ENCODE results near the gene BCAS3. TPM values are rescaled to one million over a fixed set of nuclear protein-coding genes. Genes with fewer than 3 reads are reported as not detected.

BCAS3 gene
- total RNA-seq, 1 experiment from 2014 or later = 26.3 TPM

GRCh38 chr17:60989846-60990245, 312.2 kb downstream of the BCAS3 start:
- intact Hi-C loops (cut with micrococcal nuclease) = loop anchor here (5.0 kb wide), 1 partner anchor 587 kb away; no protein-coding TSS in a partner anchor
- Histone ChIP-seq H3K4me3 (replicated peaks in 1 of 2; ENCODE audit: low read depth in 1 of 2, low read length in 2 of 2) (no peak overlapping the region), H2AFZ (ENCODE audit: low read depth, low read length, poor library complexity, severe bottlenecking) (no peak overlapping the region), H3K27ac (ENCODE audit: low read depth, low read length) (no peak overlapping the region), H3K9ac (ENCODE audit: low read length) (no peak overlapping the region), H3K36me3 (ENCODE audit: control insufficient read depth in 1 of 2, insufficient read depth in 2 of 2, low read length in 2 of 2) (no peaks in the 10 kb centered on the region), H3K4me2 (ENCODE audit: low read length) (no peak overlapping the region), H3K27me3 (ENCODE audit: insufficient read depth, low read length) (no peaks in the 10 kb centered on the region), H3K9me3 (ENCODE audit: control insufficient read depth in 1 of 2, insufficient read depth in 1 of 2, low read depth in 1 of 2, low read length in 2 of 2) (no peaks in the 10 kb centered on the region), H3K9me2 (ENCODE audit: insufficient read depth) (no peaks in the 10 kb centered on the region), H4K20me1 (ENCODE audit: insufficient read depth) (no peaks in the 10 kb centered on the region), H3K4me1 (ENCODE audit: control insufficient read depth in 1 of 2, insufficient read depth in 2 of 2, low read length in 2 of 2) (no peaks in the 10 kb centered on the region), H3K79me2 (ENCODE audit: insufficient read depth, low read length) (no peaks in the 10 kb centered on the region)
- TF ChIP-seq SP1 (IDR thresholded peaks at IDR 0.05; ENCODE audit: low read depth) (no peak), JUND (IDR thresholded peaks at IDR 0.05) (no peak), EZH2 (IDR thresholded peaks at IDR 0.05) (no peak), ZNF274 (IDR thresholded peaks at IDR 0.05; ENCODE audit: low read depth, low read length) (no peak), SRF (IDR thresholded peaks at IDR 0.05; ENCODE audit: low read depth) (no peak), MAX (IDR thresholded peaks at IDR 0.05) (no peak), FOSL1 (IDR thresholded peaks at IDR 0.05; ENCODE audit: low read depth) (no peak), CTCF (IDR thresholded peaks at IDR 0.05 in 2 of 3, conservative IDR thresholded peaks at IDR 0.05 in 1 of 3; ENCODE audit: borderline replicate concordance in 1 of 3, insufficient read depth in 1 of 3, low read depth in 2 of 3, low read length in 2 of 3) (no peak), POLR2AphosphoS5 (IDR thresholded peaks at IDR 0.05; ENCODE audit: low read depth, low read length) (no peak)
- TF ChIP-seq, protein P1, sequence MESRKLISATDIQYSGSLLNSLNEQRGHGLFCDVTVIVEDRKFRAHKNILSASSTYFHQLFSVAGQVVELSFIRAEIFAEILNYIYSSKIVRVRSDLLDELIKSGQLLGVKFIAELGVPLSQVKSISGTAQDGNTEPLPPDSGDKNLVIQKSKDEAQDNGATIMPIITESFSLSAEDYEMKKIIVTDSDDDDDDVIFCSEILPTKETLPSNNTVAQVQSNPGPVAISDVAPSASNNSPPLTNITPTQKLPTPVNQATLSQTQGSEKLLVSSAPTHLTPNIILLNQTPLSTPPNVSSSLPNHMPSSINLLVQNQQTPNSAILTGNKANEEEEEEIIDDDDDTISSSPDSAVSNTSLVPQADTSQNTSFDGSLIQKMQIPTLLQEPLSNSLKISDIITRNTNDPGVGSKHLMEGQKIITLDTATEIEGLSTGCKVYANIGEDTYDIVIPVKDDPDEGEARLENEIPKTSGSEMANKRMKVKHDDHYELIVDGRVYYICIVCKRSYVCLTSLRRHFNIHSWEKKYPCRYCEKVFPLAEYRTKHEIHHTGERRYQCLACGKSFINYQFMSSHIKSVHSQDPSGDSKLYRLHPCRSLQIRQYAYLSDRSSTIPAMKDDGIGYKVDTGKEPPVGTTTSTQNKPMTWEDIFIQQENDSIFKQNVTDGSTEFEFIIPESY (IDR thresholded peaks at IDR 0.05; ENCODE audit: extremely low read depth, insufficient replicate concordance, low read length) = no peak
- ChIA-PET POLR2A (no interaction called here), CTCF (no interaction called here), RAD21 (ENCODE audit: low non-redundant PET in 1 of 2, low total read pairs in 2 of 2, uncharacterized antibody in 2 of 2, unreplicated experiment in 2 of 2) (no interaction called here)
- DNase-seq (ENCODE audit: low read depth, low spot score) (no peak), ATAC-seq (no peak)
- no TSS peak for BruUV-seq (replicated peaks)

Measured in HCT116 (cell line).